T-helper 1 cell treated with Interleukin-12 subunit alpha and Interleukin-12 subunit beta and Interleukin-4 antibody, amounts not matched to agents 30 μg/mL and 1 μg/mL, for 36 hours (primary cell): ENCODE results near the gene PPP2R3A.
"Not testable (repeated sequence)": the region's sequence is repeated elsewhere in the genome, so short reads cannot be mapped to it uniquely, and the experiment has no call there.

Source experiments
- H3K27ac Mint-ChIP-seq: one replicate; pipeline ENCODE4 v1.8.0; 2021; ENCODE audit warnings: mild to moderate bottlenecking, mixed read lengths
- H3K27me3 Mint-ChIP-seq: one replicate; pipeline ENCODE4 v1.8.0; 2021; ENCODE audit warnings: low read depth, mixed read lengths
- H3K36me3 Mint-ChIP-seq: one replicate; pipeline ENCODE4 v1.8.0; 2021; ENCODE audit warnings: low read depth, mixed read lengths
- H3K4me1 Mint-ChIP-seq: one replicate; pipeline ENCODE4 v1.8.0; 2021; ENCODE audit warnings: low read depth, mixed read lengths
- H3K4me3 Mint-ChIP-seq: one replicate; pipeline ENCODE4 v1.8.0; 2021; ENCODE audit warnings: mild to moderate bottlenecking, moderate library complexity, mixed read lengths
- H3K9me3 Mint-ChIP-seq: one replicate; pipeline ENCODE4 v1.8.0; 2021; ENCODE audit warnings: mixed read lengths

The PPP2R3A gene

GRCh38 chr3:136074546-136075170 lies 109.1 kb downstream of the PPP2R3A start:
- H3K9me3 Mint-ChIP-seq = no peaks in the 10 kb centered on the region
- no peaks in the 10 kb centered on the region for H3K36me3 Mint-ChIP-seq
- no peak overlapping the region for H3K4me3 Mint-ChIP-seq
- H3K4me1 Mint-ChIP-seq = peaks cover 2% of the 10 kb centered on the region
- peaks cover 4% of the 10 kb centered on the region for H3K27me3 Mint-ChIP-seq
- H3K27ac Mint-ChIP-seq = no peak overlapping the region

DNA sequence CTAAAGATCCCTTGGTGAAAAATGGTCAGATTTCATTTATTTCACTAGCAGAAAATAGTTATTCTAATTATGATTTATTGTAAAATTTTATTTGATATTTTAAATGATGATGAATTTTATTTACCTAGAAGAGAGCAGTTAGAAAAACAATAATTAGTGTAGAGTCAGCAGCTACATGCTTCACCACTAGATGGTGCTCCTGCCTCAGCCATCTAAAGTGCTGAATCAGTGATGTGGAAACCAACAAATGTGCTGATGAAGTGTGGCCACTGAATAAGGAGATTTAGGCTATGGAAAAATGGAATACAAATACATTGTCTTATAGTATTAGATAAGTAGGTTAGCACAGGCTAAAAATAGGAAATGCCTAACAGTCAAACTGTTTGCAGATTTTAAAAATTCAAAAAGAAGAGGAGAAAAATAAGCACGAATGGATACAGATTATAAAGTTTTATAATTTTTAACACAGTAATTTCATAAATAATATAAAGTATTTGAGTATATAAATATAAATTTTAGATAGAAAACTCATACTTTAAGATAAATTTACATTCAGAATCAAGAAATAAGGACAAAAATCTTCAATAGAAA lies 109.8 kb downstream of the PPP2R3A start:
- Mint-ChIP-seq H3K4me3 (no peak overlapping the region), H3K9me3 (no peaks in the 10 kb centered on the region), H3K27ac (no peak overlapping the region), H3K27me3 (peaks cover 4% of the 10 kb centered on the region), H3K4me1 (peaks cover 2% of the 10 kb centered on the region), H3K36me3 (no peaks in the 10 kb centered on the region)

DNA sequence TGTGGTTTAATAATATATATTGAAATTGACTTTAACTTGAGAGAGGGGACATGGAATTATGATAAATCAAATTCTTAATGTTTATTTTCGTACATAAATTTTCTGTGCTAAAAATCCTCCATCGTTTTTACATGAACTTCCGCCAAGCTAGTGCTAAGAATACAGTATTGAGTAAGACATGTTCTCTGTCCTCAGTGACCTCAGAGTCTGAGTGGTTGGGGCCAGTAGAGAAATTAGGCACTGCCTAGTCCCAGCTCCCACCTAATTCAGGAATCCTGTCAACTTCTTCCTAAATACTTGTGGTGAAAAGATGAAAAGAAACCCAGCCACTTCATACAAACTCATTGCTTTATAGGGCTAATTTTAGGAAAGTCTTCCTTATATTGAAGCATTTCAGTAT lies 110.3 kb downstream of the PPP2R3A start:
- Mint-ChIP-seq H3K9me3 (no peaks in the 10 kb centered on the region), H3K27me3 (peaks cover 4% of the 10 kb centered on the region), H3K27ac (no peak overlapping the region), H3K36me3 (no peaks in the 10 kb centered on the region), H3K4me1 (peaks cover 2% of the 10 kb centered on the region), H3K4me3 (no peak overlapping the region)

DNA sequence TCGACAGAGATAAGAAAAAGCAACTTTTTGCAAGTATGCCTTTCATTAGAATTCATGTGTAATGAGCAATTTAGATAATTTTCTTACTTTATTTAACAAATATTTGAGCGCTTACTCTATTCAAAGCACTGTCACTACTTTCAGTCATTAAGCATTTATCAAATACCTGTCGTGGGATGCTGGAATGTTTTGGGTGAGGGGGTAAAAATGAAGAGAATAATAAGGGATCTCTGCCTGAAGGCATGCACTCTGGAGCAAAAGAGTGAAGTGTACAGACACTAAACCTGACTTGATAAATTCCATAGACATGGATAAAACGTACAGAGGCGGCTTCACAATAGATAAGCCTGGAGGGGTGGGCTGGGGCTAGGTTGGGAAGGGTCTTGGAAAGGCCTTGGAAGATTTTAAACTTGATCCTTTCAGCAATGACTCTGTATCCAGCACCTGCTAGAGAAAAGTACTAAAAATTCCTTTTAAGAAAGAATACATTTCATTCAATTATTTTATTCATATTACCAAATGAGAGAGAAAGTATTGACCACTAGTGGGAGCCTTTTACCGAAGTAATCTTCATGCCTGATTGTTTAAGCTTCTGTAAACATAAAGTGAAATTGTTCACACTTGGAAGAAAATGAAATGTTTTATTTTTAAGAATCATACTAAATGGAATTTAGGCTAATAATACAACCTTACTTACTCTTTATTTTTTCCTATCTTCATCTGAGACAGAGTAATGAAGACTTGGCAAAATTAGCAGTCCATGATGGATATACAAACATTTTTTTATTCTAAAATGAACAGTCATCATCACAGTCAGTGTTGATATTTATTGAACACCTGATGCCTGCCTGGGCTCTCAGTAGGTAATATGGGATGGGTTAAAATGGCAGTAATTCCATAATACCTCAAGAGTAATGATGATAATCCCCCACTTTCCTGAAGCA lies 113.2 kb downstream of the PPP2R3A start:
- Mint-ChIP-seq H3K36me3 (no peaks in the 10 kb centered on the region), H3K9me3 (no peaks in the 10 kb centered on the region), H3K4me1 (no peaks in the 10 kb centered on the region), H3K4me3 (no peak overlapping the region), H3K27me3 (peaks cover 3% of the 10 kb centered on the region), H3K27ac (no peak overlapping the region)

- H3K27me3 Mint-ChIP-seq, H3K4me1 Mint-ChIP-seq, H3K4me3 Mint-ChIP-seq, H3K27ac Mint-ChIP-seq, H3K36me3 Mint-ChIP-seq: not testable (repeated sequence)
- peaks cover 12% of the 10 kb centered on the region for H3K9me3 Mint-ChIP-seq
These were observed 118.3 kb downstream of the PPP2R3A start for GRCh38 chr3:136083641-136084382.

GRCh38 chr3:136085067-136085466 lies 119.5 kb downstream of the PPP2R3A start:
- H3K4me3 Mint-ChIP-seq, H3K36me3 Mint-ChIP-seq, H3K4me1 Mint-ChIP-seq, H3K27me3 Mint-ChIP-seq, H3K27ac Mint-ChIP-seq: not testable (repeated sequence)
- H3K9me3 Mint-ChIP-seq = peaks cover 12% of the 10 kb centered on the region

DNA sequence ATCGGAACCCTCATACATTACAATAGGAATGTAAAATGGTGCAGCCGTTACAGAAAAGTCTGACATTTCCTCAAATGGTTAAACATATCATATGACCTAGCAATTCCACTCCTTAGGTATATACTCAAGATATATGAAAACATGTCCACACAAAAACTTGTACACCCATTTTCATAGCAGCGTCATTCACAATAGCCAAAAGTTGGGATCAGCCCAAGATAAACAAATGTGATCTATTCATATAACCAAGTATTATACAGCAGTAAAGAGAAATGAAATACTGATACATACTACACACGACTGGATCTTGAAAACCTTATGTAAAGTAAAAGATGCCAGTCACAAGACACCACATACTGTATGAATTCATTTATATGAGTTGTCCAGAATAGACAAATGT lies 128.2 kb downstream of the PPP2R3A start:
- no peak overlapping the region for H3K27ac Mint-ChIP-seq
- no peaks in the 10 kb centered on the region for H3K36me3 Mint-ChIP-seq
- H3K4me3 Mint-ChIP-seq = no peak overlapping the region
- no peaks in the 10 kb centered on the region for H3K4me1 Mint-ChIP-seq
- no peaks in the 10 kb centered on the region for H3K9me3 Mint-ChIP-seq
- H3K27me3 Mint-ChIP-seq = peaks cover 14% of the 10 kb centered on the region

GRCh38 chr3:136105044-136105443 lies 139.5 kb downstream of the PPP2R3A start:
- H3K4me3 Mint-ChIP-seq = no peak overlapping the region
- H3K27ac Mint-ChIP-seq = no peak overlapping the region
- peaks cover 9% of the 10 kb centered on the region for H3K4me1 Mint-ChIP-seq
- no peaks in the 10 kb centered on the region for H3K36me3 Mint-ChIP-seq
- peaks cover 8% of the 10 kb centered on the region for H3K27me3 Mint-ChIP-seq
- no peaks in the 10 kb centered on the region for H3K9me3 Mint-ChIP-seq

- Mint-ChIP-seq H3K4me1 (peaks cover 10% of the 10 kb centered on the region), H3K27ac (no peak overlapping the region), H3K9me3 (no peaks in the 10 kb centered on the region), H3K27me3 (peaks cover 17% of the 10 kb centered on the region), H3K36me3 (no peaks in the 10 kb centered on the region), H3K4me3 (no peak overlapping the region)
These were observed 140.6 kb downstream of the PPP2R3A start for GRCh38 chr3:136106101-136106500.

DNA sequence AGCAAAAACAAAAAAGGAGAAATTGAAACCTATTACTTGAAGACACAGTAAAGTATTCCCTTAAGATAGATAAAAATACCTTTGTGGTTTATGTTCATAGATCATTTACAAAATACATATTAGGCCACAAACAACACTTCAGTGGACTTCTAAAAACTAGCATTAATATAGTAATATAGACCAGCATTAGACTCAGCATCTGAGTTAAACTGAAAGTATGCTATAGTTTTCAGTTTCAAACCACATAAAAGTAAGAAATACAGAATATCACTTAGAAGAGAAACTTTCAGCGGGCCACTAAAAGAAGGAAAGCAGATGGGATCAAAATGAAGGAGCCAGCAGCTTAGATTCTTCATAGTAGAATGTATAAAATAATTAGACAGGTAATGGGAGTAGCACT lies 144.0 kb downstream of the PPP2R3A start:
- H3K36me3 Mint-ChIP-seq = no peaks in the 10 kb centered on the region
- no peak overlapping the region for H3K27ac Mint-ChIP-seq
- H3K27me3 Mint-ChIP-seq = peaks cover 28% of the 10 kb centered on the region
- peaks cover 8% of the 10 kb centered on the region for H3K4me1 Mint-ChIP-seq
- no peak overlapping the region for H3K4me3 Mint-ChIP-seq
- no peaks in the 10 kb centered on the region for H3K9me3 Mint-ChIP-seq

- no peaks in the 10 kb centered on the region for H3K36me3 Mint-ChIP-seq
- H3K9me3 Mint-ChIP-seq = no peaks in the 10 kb centered on the region
- peaks cover 8% of the 10 kb centered on the region for H3K4me1 Mint-ChIP-seq
- no peak overlapping the region for H3K4me3 Mint-ChIP-seq
- peaks cover 29% of the 10 kb centered on the region for H3K27me3 Mint-ChIP-seq
- H3K27ac Mint-ChIP-seq = no peak overlapping the region
These were observed 145.0 kb downstream of the PPP2R3A start for GRCh38 chr3:136110481-136110880.

DNA sequence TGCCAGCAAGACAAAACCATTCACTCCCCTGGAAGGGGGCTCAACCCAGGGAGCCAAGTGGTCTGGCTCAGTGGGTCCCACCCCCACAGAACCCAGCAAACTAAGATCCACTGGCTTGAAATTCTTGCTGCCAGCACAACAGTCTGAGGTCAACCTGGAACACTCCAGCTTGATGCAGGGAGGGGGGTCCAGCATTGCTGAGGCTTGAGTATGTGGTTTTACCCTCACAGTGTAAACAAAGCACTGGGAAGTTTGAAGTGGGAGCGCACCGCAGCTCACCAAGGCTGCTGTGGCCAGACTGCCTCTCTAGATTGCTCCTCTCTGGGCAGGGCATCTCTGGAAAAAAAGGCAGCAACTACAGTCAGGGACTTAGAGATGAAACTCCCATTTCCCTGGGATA lies 148.9 kb downstream of the PPP2R3A start:
- Mint-ChIP-seq H3K9me3 (peaks cover 12% of the 10 kb centered on the region), H3K27ac (no peak overlapping the region), H3K4me3 (no peak overlapping the region), H3K36me3 (no peaks in the 10 kb centered on the region), H3K4me1 (peaks cover 6% of the 10 kb centered on the region), H3K27me3 (peaks cover 33% of the 10 kb centered on the region)

- peaks cover 19% of the 10 kb centered on the region for H3K27me3 Mint-ChIP-seq
- not testable (repeated sequence) for H3K36me3 Mint-ChIP-seq, H3K4me3 Mint-ChIP-seq, H3K27ac Mint-ChIP-seq, H3K4me1 Mint-ChIP-seq
- H3K9me3 Mint-ChIP-seq = peaks cover 12% of the 10 kb centered on the region
These were observed 153.8 kb downstream of the PPP2R3A start for GRCh38 chr3:136119332-136119731.

GRCh38 chr3:136119783-136120182 lies 154.3 kb downstream of the PPP2R3A start:
- not testable (repeated sequence) for H3K4me3 Mint-ChIP-seq, H3K27ac Mint-ChIP-seq, H3K36me3 Mint-ChIP-seq, H3K4me1 Mint-ChIP-seq
- H3K27me3 Mint-ChIP-seq = peaks cover 19% of the 10 kb centered on the region
- peaks cover 12% of the 10 kb centered on the region for H3K9me3 Mint-ChIP-seq
